Spleen (tissue), 11 donors: ENCODE measurements around the gene SLAMF7. TPM values are rescaled to one million over a fixed set of nuclear protein-coding genes. Genes with fewer than 3 reads are reported as not detected.
"Not testable (repeated sequence)": the region's sequence is repeated elsewhere in the genome, so short reads cannot be mapped to it uniquely, and the experiment has no call there.

Experiments used
- DNase-seq: peaks from one replicate; pipeline ENCODE4 v3.0.0-alpha.2; 2020
- H3K27ac ChIP-seq, 8 donors: fragments of 200-600 bp; sonication (generic) in 7 of 8; 1 replicate in 4 of 8; 2 replicates in 4 of 8; pipeline versions ENCODE4 v1.5.0 to v1.8.0; 2016 to 2021; ENCODE audit warnings: inconsistent platforms in 4 of 8, mild to moderate bottlenecking in 4 of 8, moderate library complexity in 1 of 8
- H3K27me3 ChIP-seq, 7 donors: fragments of 200-600 bp; sonication (generic) in 6 of 7; replicated peaks in 1 of 7; 1 replicate in 4 of 7; 2 replicates in 3 of 7; pipeline versions ENCODE4 v1.5.0 to v1.8.0; 2016 to 2021; ENCODE audit warnings: inconsistent platforms in 3 of 7, mild to moderate bottlenecking in 1 of 7
- H3K36me3 ChIP-seq, 6 donors: fragments of 200-600 bp; sonication (generic) in 5 of 6; 1 replicate in 4 of 6; 2 replicates in 2 of 6; pipeline versions ENCODE4 v1.5.0 to v1.8.0; 2016 to 2021; ENCODE audit warnings: inconsistent platforms in 2 of 6
- H3K4me1 ChIP-seq, 6 donors: fragments of 200-600 bp; sonication (generic) in 5 of 6; 1 replicate in 3 of 6; 2 replicates in 3 of 6; pipeline versions ENCODE4 v1.5.0 to v1.8.0; 2016 to 2021; ENCODE audit warnings: inconsistent platforms in 3 of 6
- H3K4me3 ChIP-seq, 8 donors: fragments of 200-600 bp; sonication (generic) in 7 of 8; 1 replicate in 4 of 8; 2 replicates in 4 of 8; pipeline versions ENCODE4 v1.5.0 to v1.8.0; 2016 to 2021; ENCODE audit warnings: inconsistent platforms in 4 of 8, mild to moderate bottlenecking in 4 of 8, moderate library complexity in 2 of 8
- H3K9me3 ChIP-seq, 8 donors: fragments of 200-600 bp; sonication (generic) in 7 of 8; 1 replicate in 4 of 8; 2 replicates in 4 of 8; pipeline versions ENCODE4 v1.5.0 to v1.8.0; 2016 to 2021; ENCODE audit warnings: inconsistent platforms in 4 of 8
- CTCF ChIP-seq, 11 experiments: fragments of 200-600 bp in 7 of 11; fragments of 450-650 bp in 4 of 11; sonication (generic) in 4 of 11; IDR thresholded peaks in 8 of 11; conservative IDR thresholded peaks in 3 of 11; 1 replicate in 7 of 11; 2 replicates in 4 of 11; pipeline versions ENCODE4 v1.4.0 to v1.8.0; 2016 to 2021; ENCODE audit warnings: antibody characterized with exemption in 11 of 11, inconsistent platforms in 4 of 11, mild to moderate bottlenecking in 1 of 11
- POLR2A ChIP-seq, 3 donors: fragments of 450-650 bp; IDR thresholded peaks; one replicate each; pipeline ENCODE4 v1.5.1; 2017; ENCODE audit warnings: antibody characterized with exemption in 3 of 3, mild to moderate bottlenecking in 1 of 3
- POLR2AphosphoS5 ChIP-seq, 3 donors: sonication (generic); formaldehyde crosslinking; IDR thresholded peaks; one replicate each; pipeline ENCODE4 v1.5.1; 2017; ENCODE audit warnings: antibody characterized with exemption in 3 of 3
- WGBS, 5 donors: extraction: QIAGEN DNeasy Blood & Tissue Kit in 3 of 5; methylation state at CpG; one replicate each; pipeline versions ENCODE4 v1.1.5 to v1.1.7; 2013 to 2018; 5-methylcytosine and 5-hydroxymethylcytosine counted together
- intact Hi-C: fragments of 100-400 bp; cut with DNase I; formaldehyde crosslinking; loops from one replicate; pipeline ENCODE4 v1.15.0; 2023; ENCODE audit warnings: low total_unique reads
- polyA plus RNA-seq, 3 donors: library from polyadenylated mRNA; stranded (reverse); fragments of 200-250 nt; gene quantifications; one replicate each; pipeline ENCODE4 v1.2.1, GENCODE V29; 2013
- total RNA-seq, 7 donors: library from RNA; depleted of rRNA in 3 of 7; stranded (reverse); fragments of >200 nt in 3 of 7; fragmentation: NEBNext Ultra II Directional in 4 of 7; extraction: Animal tissue kit (Norgen Biotek cat#: 25700) in 4 of 7; gene quantifications; one replicate each; pipeline versions ENCODE4 v1.1.0 to v1.2.1, GENCODE V29; 2016 to 2021
- donor health status: healthy with polysubstance abuse.
- donor health status: DM: no; HTN: no; CAD: no; lungs with moderate emphysema.
- donor health status: DM: no; HTN: no; CAD: no.
- donor health status: Bipolar disorder and iron deficiency.
- donor health status: healthy.
- donor health status: DM: no; HTN: no; CAD: no.
- donor health status: DM: yes; HTN: yes; CAD: no.

Gene SLAMF7
- total and polyA plus RNA-seq, 10 donors: 12.5 to 134 (median 41.8) TPM

- Histone ChIP-seq H3K9me3 (no peaks in the 10 kb centered on the region), H3K27me3 (no peaks in the 10 kb centered on the region), H3K27ac (peak overlapping the region; percentile 4 to 88 (median 75)), H3K36me3 (no peaks in the 10 kb centered on the region), H3K4me3 (no peak overlapping the region), H3K4me1 (peaks cover 3 to 36% (median 15%) of the 10 kb centered on the region in 6 donors)
- TF ChIP-seq POLR2A (IDR thresholded peaks at IDR 0.05): no peak
- no peak for TF ChIP-seq POLR2AphosphoS5 (IDR thresholded peaks at IDR 0.05)
- TF ChIP-seq CTCF (IDR thresholded peaks at IDR 0.05 in 8 of 11, conservative IDR thresholded peaks at IDR 0.05 in 3 of 11): no peak
- intact Hi-C loops: no loop called here
- no peak for DNase-seq
- WGBS, 5 donors: 77 to 90% (median 84%) methylated on average over 8 of the region's 8 CpGs
These were observed 42.2 kb downstream of the SLAMF7 start for GRCh38 chr1:160781186-160781766.

GRCh38 chr1:160781914-160782689, 43.1 kb downstream of the SLAMF7 start:
- intact Hi-C loops: no loop called here
- TF ChIP-seq POLR2AphosphoS5 (IDR thresholded peaks at IDR 0.05) (peak in 1 of 3 donors; percentile 79), CTCF (IDR thresholded peaks at IDR 0.05 in 8 of 11, conservative IDR thresholded peaks at IDR 0.05 in 3 of 11) (no peak)
- Histone ChIP-seq H3K4me1 (peaks cover 3 to 30% (median 13%) of the 10 kb centered on the region in 6 donors), H3K4me3 (peak overlapping the region in 1 of 8 donors; percentile 21), H3K27ac (peak overlapping the region in 7 of 8 donors; percentile 41 to 88 (median 76)), H3K36me3 (no peaks in the 10 kb centered on the region), H3K27me3 (no peaks in the 10 kb centered on the region), H3K9me3 (no peaks in the 10 kb centered on the region)
- DNase-seq: no peak
- 60 to 69% (median 66%) methylated on average over 8 to 9 of the region's 9 CpGs for WGBS, 5 donors

GRCh38 chr1:160782988-160783765, 44.1 kb downstream of the SLAMF7 start:
- DNase-seq, intact Hi-C loops: not testable (repeated sequence)

GRCh38 chr1:160789051-160789701, 50.1 kb downstream of the SLAMF7 start:
- H3K4me1 ChIP-seq: peaks cover 0 to 18% (median 0%) of the 10 kb centered on the region in 6 donors
- no peaks in the 10 kb centered on the region for H3K36me3 ChIP-seq
- no peaks in the 10 kb centered on the region for H3K27me3 ChIP-seq
- no peaks in the 10 kb centered on the region for H3K9me3 ChIP-seq
- intact Hi-C loops: no loop called here
- peak overlapping the region; percentile 63 to 90 (median 86) for H3K27ac ChIP-seq
- no peak overlapping the region for H3K4me3 ChIP-seq
- 88 to 95% (median 89%) methylated on average over 11 of the region's 11 CpGs for WGBS, 5 donors
- no peak for TF ChIP-seq POLR2AphosphoS5 (IDR thresholded peaks at IDR 0.05)
- TF ChIP-seq CTCF (IDR thresholded peaks at IDR 0.05 in 8 of 11, conservative IDR thresholded peaks at IDR 0.05 in 3 of 11): no peak
- TF ChIP-seq POLR2A (IDR thresholded peaks at IDR 0.05): no peak
- no peak for DNase-seq

More at GRCh38 chr1:160782988-160783765, 44.1 kb downstream of the SLAMF7 start:
- H3K9me3 ChIP-seq, H3K36me3 ChIP-seq, H3K4me3 ChIP-seq, H3K27me3 ChIP-seq: not testable (repeated sequence)
- peak overlapping the region in 4 of 8 donors; percentile 74 to 88 (median 82) for H3K27ac ChIP-seq
- H3K4me1 ChIP-seq: peaks cover 3 to 26% (median 11%) of the 10 kb centered on the region in 6 donors
- 85 to 93% (median 91%) methylated on average over 20 to 25 of the region's 25 CpGs for WGBS, 5 donors
